Measurements from ENCODE around the gene SETX. TPM values are rescaled to one million over a fixed set of nuclear protein-coding genes. Genes with fewer than 3 reads are reported as not detected.

SETX gene
- total RNA-seq, 1 donor from 2014 or later = 87.4 TPM

DNA sequence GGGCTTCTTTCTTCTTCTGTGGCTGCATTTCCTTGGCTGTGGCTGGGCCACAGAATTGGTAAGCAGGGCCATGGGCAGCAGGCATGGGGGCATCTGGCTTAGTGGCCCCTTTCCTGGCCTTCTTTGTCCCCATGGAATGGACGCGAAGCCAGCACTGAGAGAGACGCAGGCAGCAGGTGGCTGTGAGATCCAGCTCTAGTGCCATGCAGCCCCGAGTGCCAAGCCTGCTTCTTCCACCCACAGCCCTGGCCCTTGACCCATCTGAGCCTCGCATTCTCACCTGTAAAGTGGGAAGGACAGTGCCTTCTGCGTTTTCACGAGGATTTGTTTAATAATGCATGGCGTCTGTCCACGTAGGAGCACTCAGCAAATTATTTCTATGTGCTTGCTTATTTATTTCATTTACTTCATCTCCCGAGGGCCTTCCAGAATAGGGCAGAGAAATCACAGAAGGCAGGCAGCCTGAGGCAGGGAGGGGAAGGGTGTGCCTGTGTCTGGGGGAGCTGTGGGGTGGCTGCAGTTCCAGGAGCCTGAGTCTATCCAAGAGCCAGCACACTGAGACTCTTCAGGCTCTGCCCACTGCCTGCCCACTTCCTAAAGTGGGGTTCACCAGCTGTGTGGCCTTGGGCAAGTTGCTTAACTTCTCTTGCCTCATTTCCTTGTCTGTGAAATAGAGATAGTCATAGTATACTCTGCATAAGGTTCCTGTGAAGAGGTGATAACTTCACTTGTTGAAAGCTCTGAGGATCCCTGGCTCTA lies 137.7 kb downstream of the SETX start:
- no peak for DNase-seq (ENCODE audit: low read depth)

- peak; percentile 69 for DNase-seq (ENCODE audit: low read depth)
Observed at GRCh38 chr9:132214027-132214622, 140.7 kb downstream of the SETX start.

GRCh38 chr9:132211570-132211969 lies 143.2 kb downstream of the SETX start:
- DNase-seq (ENCODE audit: low read depth) = no peak

Other genes starting within 250 kb of the SETX start
- 0.15 and 0.17 TPM in 2 replicates for gene NTNG2, start 192.9 kb downstream of the SETX start, total RNA-seq
- 13.5 and 18.4 TPM in 2 replicates for gene TTF1, start 51.9 kb upstream of the SETX start, total RNA-seq
- 0.10 TPM in 1 of 2 replicates, not detected in the other for gene CFAP77, start 55.2 kb upstream of the SETX start, total RNA-seq
- not detected in 2 replicates for gene BARHL1, start 227.6 kb upstream of the SETX start, total RNA-seq

Data from renal cortical epithelial cell (primary cell).